ENCODE measurements around the gene EFR3B.

EFR3B gene

GRCh38 chr2:25035537-25036220 lies 6.2 kb upstream of the EFR3B start:
- DNase-seq, result no peak

- DNase-seq, result no peak
Observed at GRCh38 chr2:25036221-25036559, 5.7 kb upstream of the EFR3B start.

- no peak for DNase-seq
Observed at GRCh38 chr2:25039126-25039525, 2.8 kb upstream of the EFR3B start.

- DNase-seq, result peak in 1 of 2 donors; percentile 26
Observed at GRCh38 chr2:25041307-25041927, 459 bp upstream of the EFR3B start.

GRCh38 chr2:25042321-25043240 lies 705 bp downstream of the EFR3B start:
- DNase-seq, result peak in 1 of 2 donors; percentile 14

GRCh38 chr2:25043241-25043867 lies 1.5 kb downstream of the EFR3B start:
- DNase-seq, result peak in 1 of 2 donors; percentile 5

- DNase-seq, result no peak
Observed at GRCh38 chr2:25044011-25044410, 2.1 kb downstream of the EFR3B start.

- no peak for DNase-seq
Observed at GRCh38 chr2:25044990-25045389, 3.1 kb downstream of the EFR3B start.

- no peak for DNase-seq
Observed at GRCh38 chr2:25049422-25049821, 7.5 kb downstream of the EFR3B start.

- DNase-seq, result no peak
Observed at GRCh38 chr2:25050128-25050527, 8.3 kb downstream of the EFR3B start.

GRCh38 chr2:25053041-25053440 lies 11.2 kb downstream of the EFR3B start:
- no peak for DNase-seq

GRCh38 chr2:25054720-25055119 lies 12.8 kb downstream of the EFR3B start:
- no peak for DNase-seq

- no peak for DNase-seq
Observed at GRCh38 chr2:25055376-25055920, 13.6 kb downstream of the EFR3B start.

- DNase-seq, result no peak
Observed at GRCh38 chr2:25056098-25056821, 14.4 kb downstream of the EFR3B start.

GRCh38 chr2:25062511-25062917 lies 20.6 kb downstream of the EFR3B start:
- no peak for DNase-seq

- DNase-seq, result no peak
Observed at GRCh38 chr2:25063876-25064660, 22.2 kb downstream of the EFR3B start.

- no peak for DNase-seq
Observed at GRCh38 chr2:25065768-25066167, 23.9 kb downstream of the EFR3B start.

- DNase-seq, result no peak
Observed at GRCh38 chr2:25066455-25066854, 24.6 kb downstream of the EFR3B start.

- no peak for DNase-seq
Observed at GRCh38 chr2:25068217-25068616, 26.3 kb downstream of the EFR3B start.

- DNase-seq, result no peak
Observed at GRCh38 chr2:25071966-25072365, 30.1 kb downstream of the EFR3B start.

- no peak for DNase-seq
Observed at GRCh38 chr2:25072606-25073005, 30.7 kb downstream of the EFR3B start.
